ENCODE results near the gene APOL1.

DNA sequence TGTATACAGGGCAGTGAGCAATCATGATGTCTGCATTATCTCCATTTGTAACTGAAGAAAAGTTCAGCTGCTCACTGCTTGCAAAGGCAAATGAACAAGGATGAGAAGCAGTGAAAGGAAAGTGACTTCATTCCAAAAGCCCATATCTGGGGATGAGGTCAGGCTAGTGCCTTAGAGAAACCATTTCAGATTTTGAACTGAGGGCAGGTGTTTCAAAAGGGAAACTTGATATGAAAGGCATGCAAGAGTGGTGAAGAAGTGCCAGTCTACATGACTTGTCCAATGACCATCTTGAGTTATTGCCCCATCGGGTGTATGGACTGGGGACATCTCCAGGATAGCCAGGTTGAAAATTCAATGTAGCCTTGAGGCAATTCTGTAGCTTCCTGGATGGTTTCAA, 44.0 kb upstream of the APOL1 start:
- TF ChIP-seq, protein P1, sequence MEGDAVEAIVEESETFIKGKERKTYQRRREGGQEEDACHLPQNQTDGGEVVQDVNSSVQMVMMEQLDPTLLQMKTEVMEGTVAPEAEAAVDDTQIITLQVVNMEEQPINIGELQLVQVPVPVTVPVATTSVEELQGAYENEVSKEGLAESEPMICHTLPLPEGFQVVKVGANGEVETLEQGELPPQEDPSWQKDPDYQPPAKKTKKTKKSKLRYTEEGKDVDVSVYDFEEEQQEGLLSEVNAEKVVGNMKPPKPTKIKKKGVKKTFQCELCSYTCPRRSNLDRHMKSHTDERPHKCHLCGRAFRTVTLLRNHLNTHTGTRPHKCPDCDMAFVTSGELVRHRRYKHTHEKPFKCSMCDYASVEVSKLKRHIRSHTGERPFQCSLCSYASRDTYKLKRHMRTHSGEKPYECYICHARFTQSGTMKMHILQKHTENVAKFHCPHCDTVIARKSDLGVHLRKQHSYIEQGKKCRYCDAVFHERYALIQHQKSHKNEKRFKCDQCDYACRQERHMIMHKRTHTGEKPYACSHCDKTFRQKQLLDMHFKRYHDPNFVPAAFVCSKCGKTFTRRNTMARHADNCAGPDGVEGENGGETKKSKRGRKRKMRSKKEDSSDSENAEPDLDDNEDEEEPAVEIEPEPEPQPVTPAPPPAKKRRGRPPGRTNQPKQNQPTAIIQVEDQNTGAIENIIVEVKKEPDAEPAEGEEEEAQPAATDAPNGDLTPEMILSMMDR (IDR thresholded peaks at IDR 0.05) = no peak
- TF ChIP-seq EP300 (IDR thresholded peaks at IDR 0.05) (no peak), POLR2A (IDR thresholded peaks at IDR 0.05) (no peak)
